Neural cell (in vitro differentiated cells): ENCODE measurements around the gene RASD2.
"Not testable (repeated sequence)": the region's sequence is repeated elsewhere in the genome, so short reads cannot be mapped to it uniquely, and the experiment has no call there.

Source experiments
- EZH2 ChIP-seq: fragments of 200-600, 300-800 bp; shearing (Covaris generic), sonication (generic); IDR thresholded peaks from 2 replicates; pipeline ENCODE4 v1.6.1; 2014; ENCODE audit warnings: antibody characterized with exemption, low read length, borderline replicate concordance, mild to moderate bottlenecking; ENCODE audit not compliant: insufficient read depth, poor library complexity, severe bottlenecking
- MXI1 ChIP-seq: fragments of 450-650 bp; conservative IDR thresholded peaks from 2 replicates; pipeline ENCODE4 v1.6.1; 2014; ENCODE audit warnings: antibody characterized with exemption, mild to moderate bottlenecking; ENCODE audit not compliant: poor library complexity, severe bottlenecking
- POLR2AphosphoS5 ChIP-seq: IDR thresholded peaks from 2 replicates; pipeline ENCODE4 v1.6.1; 2012
- TAF1 ChIP-seq: IDR thresholded peaks from 2 replicates; pipeline ENCODE4 v1.6.1; 2012; ENCODE audit warnings: low read depth
- TF ChIP-seq, protein P1 (sequence below): fragments of 450-650 bp; IDR thresholded peaks from 2 replicates; pipeline ENCODE4 v1.5.1; 2014; ENCODE audit warnings: antibody characterized with exemption, mild to moderate bottlenecking, moderate library complexity; ENCODE audit not compliant: poor library complexity, severe bottlenecking
- TF ChIP-seq, protein P2 (sequence below): IDR thresholded peaks from 2 replicates; pipeline ENCODE4 v1.6.1; 2012; ENCODE audit warnings: borderline replicate concordance

- not testable (repeated sequence) for TF ChIP-seq POLR2AphosphoS5, EZH2, MXI1, TAF1
- TF ChIP-seq, protein P1, sequence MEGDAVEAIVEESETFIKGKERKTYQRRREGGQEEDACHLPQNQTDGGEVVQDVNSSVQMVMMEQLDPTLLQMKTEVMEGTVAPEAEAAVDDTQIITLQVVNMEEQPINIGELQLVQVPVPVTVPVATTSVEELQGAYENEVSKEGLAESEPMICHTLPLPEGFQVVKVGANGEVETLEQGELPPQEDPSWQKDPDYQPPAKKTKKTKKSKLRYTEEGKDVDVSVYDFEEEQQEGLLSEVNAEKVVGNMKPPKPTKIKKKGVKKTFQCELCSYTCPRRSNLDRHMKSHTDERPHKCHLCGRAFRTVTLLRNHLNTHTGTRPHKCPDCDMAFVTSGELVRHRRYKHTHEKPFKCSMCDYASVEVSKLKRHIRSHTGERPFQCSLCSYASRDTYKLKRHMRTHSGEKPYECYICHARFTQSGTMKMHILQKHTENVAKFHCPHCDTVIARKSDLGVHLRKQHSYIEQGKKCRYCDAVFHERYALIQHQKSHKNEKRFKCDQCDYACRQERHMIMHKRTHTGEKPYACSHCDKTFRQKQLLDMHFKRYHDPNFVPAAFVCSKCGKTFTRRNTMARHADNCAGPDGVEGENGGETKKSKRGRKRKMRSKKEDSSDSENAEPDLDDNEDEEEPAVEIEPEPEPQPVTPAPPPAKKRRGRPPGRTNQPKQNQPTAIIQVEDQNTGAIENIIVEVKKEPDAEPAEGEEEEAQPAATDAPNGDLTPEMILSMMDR = not testable (repeated sequence)
- TF ChIP-seq, protein P2, sequence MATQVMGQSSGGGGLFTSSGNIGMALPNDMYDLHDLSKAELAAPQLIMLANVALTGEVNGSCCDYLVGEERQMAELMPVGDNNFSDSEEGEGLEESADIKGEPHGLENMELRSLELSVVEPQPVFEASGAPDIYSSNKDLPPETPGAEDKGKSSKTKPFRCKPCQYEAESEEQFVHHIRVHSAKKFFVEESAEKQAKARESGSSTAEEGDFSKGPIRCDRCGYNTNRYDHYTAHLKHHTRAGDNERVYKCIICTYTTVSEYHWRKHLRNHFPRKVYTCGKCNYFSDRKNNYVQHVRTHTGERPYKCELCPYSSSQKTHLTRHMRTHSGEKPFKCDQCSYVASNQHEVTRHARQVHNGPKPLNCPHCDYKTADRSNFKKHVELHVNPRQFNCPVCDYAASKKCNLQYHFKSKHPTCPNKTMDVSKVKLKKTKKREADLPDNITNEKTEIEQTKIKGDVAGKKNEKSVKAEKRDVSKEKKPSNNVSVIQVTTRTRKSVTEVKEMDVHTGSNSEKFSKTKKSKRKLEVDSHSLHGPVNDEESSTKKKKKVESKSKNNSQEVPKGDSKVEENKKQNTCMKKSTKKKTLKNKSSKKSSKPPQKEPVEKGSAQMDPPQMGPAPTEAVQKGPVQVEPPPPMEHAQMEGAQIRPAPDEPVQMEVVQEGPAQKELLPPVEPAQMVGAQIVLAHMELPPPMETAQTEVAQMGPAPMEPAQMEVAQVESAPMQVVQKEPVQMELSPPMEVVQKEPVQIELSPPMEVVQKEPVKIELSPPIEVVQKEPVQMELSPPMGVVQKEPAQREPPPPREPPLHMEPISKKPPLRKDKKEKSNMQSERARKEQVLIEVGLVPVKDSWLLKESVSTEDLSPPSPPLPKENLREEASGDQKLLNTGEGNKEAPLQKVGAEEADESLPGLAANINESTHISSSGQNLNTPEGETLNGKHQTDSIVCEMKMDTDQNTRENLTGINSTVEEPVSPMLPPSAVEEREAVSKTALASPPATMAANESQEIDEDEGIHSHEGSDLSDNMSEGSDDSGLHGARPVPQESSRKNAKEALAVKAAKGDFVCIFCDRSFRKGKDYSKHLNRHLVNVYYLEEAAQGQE = not testable (repeated sequence)
Observed at GRCh38 chr22:35491061-35491907, 49.3 kb upstream of the RASD2 start.
